ENCODE measurements around the gene THSD7B. TPM values are rescaled to one million over a fixed set of nuclear protein-coding genes. Genes with fewer than 3 reads are reported as not detected.

The THSD7B gene
- total RNA-seq, 2 experiments from 2014 or later, result not detected

GRCh38 chr2:137181370-137181769, 416.0 kb downstream of the THSD7B start:
- CTCF ChIA-PET, result no interaction called here

GRCh38 chr2:137182071-137182470, 416.7 kb downstream of the THSD7B start:
- H3K27me3 Mint-ChIP-seq (ENCODE audit: low read depth), result no peaks in the 10 kb centered on the region
- intact Hi-C loops (cut with micrococcal nuclease), result no loop called here
- H3K4me3 Mint-ChIP-seq, result no peak overlapping the region
- H3K4me1 Mint-ChIP-seq (ENCODE audit: low read depth), result no peaks in the 10 kb centered on the region
- H3K36me3 Mint-ChIP-seq (ENCODE audit: low read depth), result no peaks in the 10 kb centered on the region
- no peak overlapping the region for H3K27ac Mint-ChIP-seq
- H3K9me3 Mint-ChIP-seq, result peaks cover 1% of the 10 kb centered on the region
- CTCF ChIA-PET, result no interaction called here
- DNase-seq, result no peak

More at GRCh38 chr2:137181370-137181769, 416.0 kb downstream of the THSD7B start:
- DNase-seq, result no peak
- intact Hi-C loops (cut with micrococcal nuclease), result no loop called here
- Mint-ChIP-seq H3K9me3 (peaks cover 1% of the 10 kb centered on the region), H3K27me3 (ENCODE audit: low read depth) (no peaks in the 10 kb centered on the region), H3K4me1 (ENCODE audit: low read depth) (no peaks in the 10 kb centered on the region), H3K27ac (no peak overlapping the region), H3K4me3 (no peak overlapping the region), H3K36me3 (ENCODE audit: low read depth) (no peaks in the 10 kb centered on the region)

GRCh38 chr2:137183206-137183898, 418.0 kb downstream of the THSD7B start:
- no peaks in the 10 kb centered on the region for H3K27me3 Mint-ChIP-seq (ENCODE audit: low read depth)
- intact Hi-C loops (cut with micrococcal nuclease), result no loop called here
- H3K9me3 Mint-ChIP-seq, result peaks cover 1% of the 10 kb centered on the region
- no peak overlapping the region for H3K27ac Mint-ChIP-seq
- CTCF ChIA-PET, result no interaction called here
- H3K4me1 Mint-ChIP-seq (ENCODE audit: low read depth), result no peaks in the 10 kb centered on the region
- H3K4me3 Mint-ChIP-seq, result no peak overlapping the region
- DNase-seq, result no peak
- no peaks in the 10 kb centered on the region for H3K36me3 Mint-ChIP-seq (ENCODE audit: low read depth)

GRCh38 chr2:137185378-137186078, 420.2 kb downstream of the THSD7B start:
- Mint-ChIP-seq H3K4me3 (no peak overlapping the region), H3K27me3 (ENCODE audit: low read depth) (no peaks in the 10 kb centered on the region), H3K4me1 (ENCODE audit: low read depth) (no peaks in the 10 kb centered on the region), H3K27ac (no peak overlapping the region), H3K9me3 (peaks cover 1% of the 10 kb centered on the region), H3K36me3 (ENCODE audit: low read depth) (no peaks in the 10 kb centered on the region)
- intact Hi-C loops (cut with micrococcal nuclease), result no loop called here
- no peak for DNase-seq
- CTCF ChIA-PET, result no interaction called here

- H3K36me3 Mint-ChIP-seq (ENCODE audit: low read depth), result no peaks in the 10 kb centered on the region
- CTCF ChIA-PET, result no interaction called here
- H3K27ac Mint-ChIP-seq, result no peak overlapping the region
- peaks cover 1% of the 10 kb centered on the region for H3K9me3 Mint-ChIP-seq
- H3K4me3 Mint-ChIP-seq, result no peak overlapping the region
- H3K4me1 Mint-ChIP-seq (ENCODE audit: low read depth), result no peaks in the 10 kb centered on the region
- no peak for DNase-seq
- no peaks in the 10 kb centered on the region for H3K27me3 Mint-ChIP-seq (ENCODE audit: low read depth)
- intact Hi-C loops (cut with micrococcal nuclease), result no loop called here
These were observed 421.9 kb downstream of the THSD7B start for GRCh38 chr2:137187216-137187615.

GRCh38 chr2:137190411-137191195, 425.3 kb downstream of the THSD7B start:
- Mint-ChIP-seq H3K27me3 (ENCODE audit: low read depth) (no peaks in the 10 kb centered on the region), H3K9me3 (no peaks in the 10 kb centered on the region), H3K27ac (no peak overlapping the region), H3K4me1 (ENCODE audit: low read depth) (no peaks in the 10 kb centered on the region), H3K4me3 (no peak overlapping the region), H3K36me3 (ENCODE audit: low read depth) (no peaks in the 10 kb centered on the region)
- CTCF ChIA-PET, result no interaction called here
- intact Hi-C loops (cut with micrococcal nuclease), result no loop called here
- no peak for DNase-seq

GRCh38 chr2:137192366-137193310, 427.3 kb downstream of the THSD7B start:
- no peak for DNase-seq
- H3K36me3 Mint-ChIP-seq (ENCODE audit: low read depth), result no peaks in the 10 kb centered on the region
- H3K4me1 Mint-ChIP-seq (ENCODE audit: low read depth), result no peaks in the 10 kb centered on the region
- no peak overlapping the region for H3K27ac Mint-ChIP-seq
- no peak overlapping the region for H3K4me3 Mint-ChIP-seq
- intact Hi-C loops (cut with micrococcal nuclease), result no loop called here
- no peaks in the 10 kb centered on the region for H3K9me3 Mint-ChIP-seq
- no peaks in the 10 kb centered on the region for H3K27me3 Mint-ChIP-seq (ENCODE audit: low read depth)
- CTCF ChIA-PET, result no interaction called here

- Mint-ChIP-seq H3K27ac (no peak overlapping the region), H3K4me1 (ENCODE audit: low read depth) (no peaks in the 10 kb centered on the region), H3K4me3 (no peak overlapping the region), H3K9me3 (no peaks in the 10 kb centered on the region), H3K27me3 (ENCODE audit: low read depth) (no peaks in the 10 kb centered on the region), H3K36me3 (ENCODE audit: low read depth) (no peaks in the 10 kb centered on the region)
- DNase-seq, result no peak
- intact Hi-C loops (cut with micrococcal nuclease), result no loop called here
- CTCF ChIA-PET, result no interaction called here
These were observed 428.1 kb downstream of the THSD7B start for GRCh38 chr2:137193401-137193800.

GRCh38 chr2:137194111-137194510, 428.8 kb downstream of the THSD7B start:
- Mint-ChIP-seq H3K27ac (no peak overlapping the region), H3K27me3 (ENCODE audit: low read depth) (no peaks in the 10 kb centered on the region)
- intact Hi-C loops (cut with micrococcal nuclease), result no loop called here

GRCh38 chr2:137199751-137200150, 434.4 kb downstream of the THSD7B start:
- Mint-ChIP-seq H3K9me3 (no peaks in the 10 kb centered on the region), H3K27ac (no peak overlapping the region), H3K36me3 (ENCODE audit: low read depth) (no peaks in the 10 kb centered on the region), H3K4me3 (no peak overlapping the region), H3K4me1 (ENCODE audit: low read depth) (no peaks in the 10 kb centered on the region), H3K27me3 (ENCODE audit: low read depth) (no peaks in the 10 kb centered on the region)
- CTCF ChIA-PET, result no interaction called here
- intact Hi-C loops (cut with micrococcal nuclease), result no loop called here
- no peak for DNase-seq

More at GRCh38 chr2:137194111-137194510, 428.8 kb downstream of the THSD7B start:
- no peak for DNase-seq
- CTCF ChIA-PET, result no interaction called here
- Mint-ChIP-seq H3K9me3 (no peaks in the 10 kb centered on the region), H3K4me3 (no peak overlapping the region), H3K4me1 (ENCODE audit: low read depth) (no peaks in the 10 kb centered on the region), H3K36me3 (ENCODE audit: low read depth) (no peaks in the 10 kb centered on the region)

GRCh38 chr2:137202318-137202717, 437.0 kb downstream of the THSD7B start:
- H3K4me1 Mint-ChIP-seq (ENCODE audit: low read depth), result no peaks in the 10 kb centered on the region
- no peak for DNase-seq
- no peak overlapping the region for H3K27ac Mint-ChIP-seq
- H3K36me3 Mint-ChIP-seq (ENCODE audit: low read depth), result no peaks in the 10 kb centered on the region
- intact Hi-C loops (cut with micrococcal nuclease), result no loop called here
- CTCF ChIA-PET, result no interaction called here
- no peaks in the 10 kb centered on the region for H3K9me3 Mint-ChIP-seq
- no peak overlapping the region for H3K4me3 Mint-ChIP-seq
- H3K27me3 Mint-ChIP-seq (ENCODE audit: low read depth), result no peaks in the 10 kb centered on the region

GRCh38 chr2:137205324-137205723, 440.0 kb downstream of the THSD7B start:
- Mint-ChIP-seq H3K9me3 (no peaks in the 10 kb centered on the region), H3K27me3 (ENCODE audit: low read depth) (no peaks in the 10 kb centered on the region), H3K36me3 (ENCODE audit: low read depth) (no peaks in the 10 kb centered on the region), H3K4me1 (ENCODE audit: low read depth) (no peaks in the 10 kb centered on the region), H3K4me3 (no peak overlapping the region), H3K27ac (no peak overlapping the region)
- DNase-seq, result no peak
- CTCF ChIA-PET, result no interaction called here
- intact Hi-C loops (cut with micrococcal nuclease), result no loop called here

Data from activated naive CD4-positive, alpha-beta T cell treated with anti-CD3 and anti-CD28 coated beads for 36 hours (primary cell).